PFSK-1 (cell line): ENCODE data around the gene OSGIN1.

Experiments used
- FOXP2 ChIP-seq: optimal IDR thresholded peaks from 2 replicates; pipeline ENCODE3; 2011; ENCODE audit warnings: borderline replicate concordance, control low read depth, inconsistent platforms; ENCODE audit not compliant: insufficient read depth; ENCODE audit errors: extremely low read length, extremely low read depth
- POLR2AphosphoS5 ChIP-seq: IDR thresholded peaks from 2 replicates; pipeline ENCODE4 v1.6.1; 2012; ENCODE audit warnings: low read depth, mild to moderate bottlenecking, control low read depth, low read length, moderate library complexity
- SIN3A ChIP-seq: IDR thresholded peaks from 2 replicates; pipeline ENCODE4 v1.6.1; 2012; ENCODE audit warnings: mild to moderate bottlenecking, low read length, moderate library complexity, borderline replicate concordance; ENCODE audit not compliant: insufficient read depth
- TAF1 ChIP-seq: IDR thresholded peaks from 2 replicates; pipeline ENCODE4 v1.6.1; 2012; ENCODE audit warnings: low read length, control low read depth, borderline replicate concordance; ENCODE audit not compliant: insufficient read depth
- TF ChIP-seq, protein P1 (sequence below), 2 experiments: IDR thresholded peaks; 2 replicates each; pipeline versions ENCODE4 v1.6.1 to v1.8.0; 2011 to 2012; ENCODE audit warnings: low read depth in 2 of 2, low read length in 2 of 2, control low read depth in 1 of 2, inconsistent platforms in 1 of 2, mild to moderate bottlenecking in 1 of 2, moderate library complexity in 1 of 2; ENCODE audit not compliant: insufficient read depth in 1 of 2

The OSGIN1 gene

DNA sequence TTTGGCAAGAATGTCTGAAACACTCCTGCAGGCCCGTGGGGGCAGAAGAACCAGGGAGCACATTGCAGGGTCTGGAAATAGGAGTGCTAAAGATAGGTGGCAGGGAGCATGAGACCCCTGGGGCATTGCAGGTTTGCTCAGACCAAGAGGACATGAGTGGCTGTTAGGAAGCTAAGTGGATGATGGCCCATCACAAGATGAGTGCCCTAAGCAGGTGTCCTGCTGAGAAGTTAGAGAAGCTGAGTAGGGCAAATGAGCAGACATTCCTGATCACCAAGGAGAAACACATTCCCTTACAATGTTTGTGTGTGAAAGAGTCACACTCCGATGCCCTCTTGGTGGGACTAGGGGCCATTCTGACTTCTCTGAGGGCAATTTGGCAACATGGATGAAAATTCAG lies 44.2 kb upstream of the OSGIN1 start:
- TF ChIP-seq TAF1 (no peak), POLR2AphosphoS5 (no peak), FOXP2 (no peak), SIN3A (no peak)
- TF ChIP-seq, protein P1, sequence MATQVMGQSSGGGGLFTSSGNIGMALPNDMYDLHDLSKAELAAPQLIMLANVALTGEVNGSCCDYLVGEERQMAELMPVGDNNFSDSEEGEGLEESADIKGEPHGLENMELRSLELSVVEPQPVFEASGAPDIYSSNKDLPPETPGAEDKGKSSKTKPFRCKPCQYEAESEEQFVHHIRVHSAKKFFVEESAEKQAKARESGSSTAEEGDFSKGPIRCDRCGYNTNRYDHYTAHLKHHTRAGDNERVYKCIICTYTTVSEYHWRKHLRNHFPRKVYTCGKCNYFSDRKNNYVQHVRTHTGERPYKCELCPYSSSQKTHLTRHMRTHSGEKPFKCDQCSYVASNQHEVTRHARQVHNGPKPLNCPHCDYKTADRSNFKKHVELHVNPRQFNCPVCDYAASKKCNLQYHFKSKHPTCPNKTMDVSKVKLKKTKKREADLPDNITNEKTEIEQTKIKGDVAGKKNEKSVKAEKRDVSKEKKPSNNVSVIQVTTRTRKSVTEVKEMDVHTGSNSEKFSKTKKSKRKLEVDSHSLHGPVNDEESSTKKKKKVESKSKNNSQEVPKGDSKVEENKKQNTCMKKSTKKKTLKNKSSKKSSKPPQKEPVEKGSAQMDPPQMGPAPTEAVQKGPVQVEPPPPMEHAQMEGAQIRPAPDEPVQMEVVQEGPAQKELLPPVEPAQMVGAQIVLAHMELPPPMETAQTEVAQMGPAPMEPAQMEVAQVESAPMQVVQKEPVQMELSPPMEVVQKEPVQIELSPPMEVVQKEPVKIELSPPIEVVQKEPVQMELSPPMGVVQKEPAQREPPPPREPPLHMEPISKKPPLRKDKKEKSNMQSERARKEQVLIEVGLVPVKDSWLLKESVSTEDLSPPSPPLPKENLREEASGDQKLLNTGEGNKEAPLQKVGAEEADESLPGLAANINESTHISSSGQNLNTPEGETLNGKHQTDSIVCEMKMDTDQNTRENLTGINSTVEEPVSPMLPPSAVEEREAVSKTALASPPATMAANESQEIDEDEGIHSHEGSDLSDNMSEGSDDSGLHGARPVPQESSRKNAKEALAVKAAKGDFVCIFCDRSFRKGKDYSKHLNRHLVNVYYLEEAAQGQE (IDR thresholded peaks at IDR 0.05; ENCODE audit: insufficient read depth in 1 of 2, low read depth in 2 of 2, low read length in 2 of 2), result no peak

- TF ChIP-seq TAF1 (no peak), FOXP2 (no peak), SIN3A (no peak), POLR2AphosphoS5 (no peak)
- TF ChIP-seq, protein P1 (IDR thresholded peaks at IDR 0.05; ENCODE audit: insufficient read depth in 1 of 2, low read depth in 2 of 2, low read length in 2 of 2), result no peak
Observed at GRCh38 chr16:83911290-83911689, 41.8 kb upstream of the OSGIN1 start.

DNA sequence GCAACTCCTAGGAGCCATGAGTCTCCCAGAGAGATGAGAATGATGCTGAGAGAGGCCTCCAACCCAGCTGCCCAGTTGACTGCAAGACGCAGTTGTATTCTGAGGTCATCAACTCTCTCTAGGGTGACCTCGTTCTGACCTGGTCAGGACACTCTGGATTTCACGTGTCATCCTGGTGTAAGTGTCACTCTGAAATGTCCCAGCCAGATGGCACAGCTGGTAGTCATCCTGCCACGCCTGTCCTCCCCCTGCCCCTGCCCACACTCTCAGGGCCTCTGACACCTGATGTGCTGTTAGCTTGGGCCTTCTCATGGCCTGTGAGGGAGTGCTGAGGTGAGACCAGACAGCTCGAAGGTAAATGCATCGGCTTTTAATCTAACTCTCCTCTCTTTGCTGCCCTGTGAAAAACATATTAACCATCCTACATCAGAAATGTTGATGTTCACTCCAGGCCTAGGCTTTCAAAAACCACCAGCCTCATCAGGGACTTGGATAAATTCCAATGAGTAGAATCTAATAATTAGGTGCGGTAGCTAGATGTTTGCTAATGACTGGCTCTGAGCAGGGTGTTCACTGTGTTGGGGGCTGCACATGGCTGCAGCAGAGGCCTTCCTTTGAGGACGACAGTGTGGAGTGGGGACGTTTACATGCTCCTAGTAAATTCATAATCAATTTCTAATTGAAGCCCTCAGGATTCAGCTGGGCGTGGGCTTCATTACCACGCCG lies 40.4 kb upstream of the OSGIN1 start:
- no peak for TF ChIP-seq FOXP2
- TF ChIP-seq, protein P1 (IDR thresholded peaks at IDR 0.05; ENCODE audit: insufficient read depth in 1 of 2, low read depth in 2 of 2, low read length in 2 of 2), result no peak
- TF ChIP-seq POLR2AphosphoS5, result no peak
- no peak for TF ChIP-seq SIN3A
- TF ChIP-seq TAF1, result no peak

- TF ChIP-seq POLR2AphosphoS5 (no peak), SIN3A (no peak), FOXP2 (no peak)
- TF ChIP-seq, protein P1 (IDR thresholded peaks at IDR 0.05; ENCODE audit: insufficient read depth in 1 of 2, low read depth in 2 of 2, low read length in 2 of 2), result no peak
Observed at GRCh38 chr16:83913245-83913633, 39.8 kb upstream of the OSGIN1 start.
